NCI-H2227 (cell line): ENCODE measurements around the gene ZCCHC4.

ENCODE experiments used
- DNase-seq: peaks from one replicate; lab custom pipeline; 2025; ENCODE audit not compliant: unreplicated experiment; lab: John Stamatoyannopoulos, UW

Gene ZCCHC4

DNA sequence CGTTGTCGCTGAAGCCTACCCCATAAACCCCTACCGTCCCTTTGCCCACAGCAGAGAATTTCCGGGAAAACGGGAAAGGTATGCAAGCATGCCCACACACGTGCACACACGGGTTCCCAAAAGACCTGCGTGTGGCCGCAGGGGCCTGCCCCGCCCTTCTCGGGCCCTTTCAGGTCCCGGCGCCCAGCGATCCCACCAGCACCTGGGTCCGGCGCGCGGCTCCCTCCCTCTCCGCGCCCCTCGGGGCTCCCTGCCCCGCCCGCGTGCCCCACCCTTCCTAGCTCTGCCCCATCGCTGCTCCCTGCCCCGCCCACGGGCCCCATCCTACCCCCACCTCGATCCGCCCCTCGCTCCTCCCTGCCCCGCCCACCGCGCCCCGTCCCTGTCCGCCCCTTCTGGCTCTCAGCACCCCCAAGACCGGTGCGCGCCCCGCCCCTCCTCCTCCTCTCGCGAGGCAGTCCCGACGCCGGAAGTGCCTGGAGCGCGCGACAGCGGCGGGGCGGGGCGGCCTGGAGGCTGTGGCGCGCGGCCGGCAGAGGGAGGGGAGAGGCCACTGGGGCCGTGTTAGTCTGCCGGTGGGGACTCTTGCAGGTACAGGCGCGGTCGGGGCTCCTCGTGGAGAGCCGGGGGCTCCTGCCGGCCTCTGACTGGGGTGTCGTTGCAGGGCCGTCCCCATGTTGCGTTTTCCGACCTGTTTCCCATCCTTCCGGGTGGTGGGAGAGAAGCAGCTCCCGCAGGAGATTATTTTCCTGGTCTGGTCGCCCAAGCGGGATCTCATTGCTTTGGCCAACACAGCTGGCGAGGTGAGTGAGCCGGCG is 64.4 kb downstream of the ZCCHC4 start, which contains the start of gene ANAPC4:
Gene ANAPC4 (plus strand): TSS at position 510 of the 818 bp plus-strand sequence. CDS start 165 bp downstream, at position 675.
- peak; percentile 91 for DNase-seq

DNA sequence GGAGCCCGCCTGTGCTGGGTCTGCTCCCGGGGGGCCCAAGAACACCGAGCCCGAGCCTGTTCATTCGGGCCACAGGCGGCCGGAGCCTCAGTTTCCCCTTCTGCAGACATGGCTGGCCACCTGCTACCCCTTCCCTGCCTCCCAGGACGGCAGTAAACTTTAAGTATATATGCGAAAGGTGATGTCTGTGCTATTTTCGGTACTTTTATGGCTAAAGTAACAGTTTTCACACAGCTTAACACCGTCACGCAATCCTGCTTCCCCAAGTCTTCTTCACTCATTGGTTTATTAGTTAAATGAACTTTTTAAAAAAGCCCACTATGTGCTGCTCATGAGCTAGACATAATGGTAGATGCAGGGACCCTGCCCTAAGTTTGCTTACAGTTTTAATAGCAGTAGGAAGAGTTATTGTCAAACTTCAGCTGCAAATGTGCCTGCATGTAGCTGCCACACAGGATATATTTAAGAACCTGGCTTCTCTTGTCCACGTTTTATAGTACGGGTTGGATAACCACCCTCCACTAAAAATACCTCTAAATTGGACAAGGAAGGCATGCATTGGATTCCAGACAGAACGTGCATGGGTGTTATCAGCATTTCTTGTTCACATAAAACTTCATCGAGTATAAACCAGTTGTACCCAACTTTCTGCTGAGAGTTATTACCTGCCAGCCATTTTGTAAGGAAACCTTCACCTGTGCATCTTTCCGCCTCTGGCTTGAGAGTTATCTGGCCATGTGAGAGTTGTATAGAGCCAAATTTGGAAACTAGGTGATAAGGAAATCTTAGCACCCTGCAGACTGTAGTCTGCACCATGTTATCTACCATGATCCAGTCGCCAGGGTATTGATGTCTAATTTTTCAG is 65.2 kb downstream of the ZCCHC4 start:
- no peak for DNase-seq

DNA sequence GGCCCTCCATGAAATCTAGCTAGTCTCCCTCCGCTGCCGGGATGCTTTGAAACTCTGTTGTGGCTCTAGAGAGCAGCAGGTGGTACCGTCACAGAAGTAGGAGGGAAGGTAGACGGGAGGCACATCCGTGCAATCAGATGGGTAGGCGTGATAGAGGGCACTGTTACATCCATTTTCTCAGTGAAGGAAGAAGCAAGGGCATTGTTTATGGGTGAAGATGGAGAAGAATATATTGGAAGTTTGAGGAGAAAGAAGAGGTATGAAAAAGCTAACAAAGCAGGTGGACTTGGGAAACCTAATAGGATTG is 65.8 kb downstream of the ZCCHC4 start:
- DNase-seq = no peak

DNA sequence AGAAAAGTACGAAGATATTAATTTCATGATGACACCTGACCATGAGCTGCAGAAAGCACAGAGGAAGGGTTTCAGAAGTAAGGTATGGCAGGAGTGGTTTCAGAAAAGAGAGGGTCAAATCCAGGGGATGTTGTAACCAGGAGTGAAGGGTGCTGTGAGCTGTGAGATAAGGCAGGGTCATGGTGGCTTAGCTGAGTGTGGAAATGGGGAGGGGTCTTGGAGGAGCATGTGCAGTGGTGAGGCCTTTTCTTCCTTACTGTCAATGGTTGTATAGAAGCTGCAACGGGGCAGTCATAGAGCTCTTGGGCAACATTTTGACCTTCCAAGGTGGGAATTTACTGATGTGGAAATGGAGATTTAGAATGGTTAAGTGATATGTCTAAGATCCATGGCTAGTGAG is 67.0 kb downstream of the ZCCHC4 start:
- no peak for DNase-seq

DNA sequence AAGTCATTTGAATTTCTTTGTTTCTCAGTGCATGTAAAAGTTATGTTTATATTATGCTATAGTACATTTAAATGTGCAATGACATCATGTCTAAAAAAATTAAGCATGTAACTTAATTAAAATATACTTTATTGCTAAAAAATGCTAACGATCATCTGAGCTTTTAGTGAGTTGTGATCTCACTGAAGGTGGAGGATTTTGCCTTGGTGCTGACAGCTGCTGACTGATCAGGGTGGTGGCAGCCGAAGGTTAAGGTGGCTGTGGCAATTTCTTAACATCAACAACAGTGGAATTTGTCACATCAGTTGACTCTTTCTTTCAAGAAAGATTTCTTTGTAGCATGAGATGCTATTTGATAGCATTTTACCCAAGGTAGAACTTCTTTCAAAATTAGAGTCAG is 71.1 kb downstream of the ZCCHC4 start:
- DNase-seq = no peak

DNA sequence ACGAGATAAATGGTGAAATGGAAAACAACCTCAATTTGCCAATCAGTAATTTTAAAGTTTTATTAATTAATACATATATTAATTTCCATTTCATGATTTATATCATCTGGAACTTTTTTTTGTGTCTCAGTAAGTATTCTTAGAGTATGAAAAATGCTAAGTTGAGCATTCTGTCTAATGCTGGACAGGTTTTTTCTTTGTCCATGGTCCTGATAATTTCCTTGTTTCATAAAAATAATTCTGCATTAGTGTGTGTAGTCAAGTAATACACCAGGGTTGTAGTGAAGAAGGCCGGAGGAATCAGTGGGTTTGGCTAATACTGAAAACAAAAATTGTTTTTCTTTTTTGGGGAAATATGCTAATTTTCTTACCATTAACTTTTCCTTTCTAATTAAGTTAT is 74.4 kb downstream of the ZCCHC4 start:
- no peak for DNase-seq

DNA sequence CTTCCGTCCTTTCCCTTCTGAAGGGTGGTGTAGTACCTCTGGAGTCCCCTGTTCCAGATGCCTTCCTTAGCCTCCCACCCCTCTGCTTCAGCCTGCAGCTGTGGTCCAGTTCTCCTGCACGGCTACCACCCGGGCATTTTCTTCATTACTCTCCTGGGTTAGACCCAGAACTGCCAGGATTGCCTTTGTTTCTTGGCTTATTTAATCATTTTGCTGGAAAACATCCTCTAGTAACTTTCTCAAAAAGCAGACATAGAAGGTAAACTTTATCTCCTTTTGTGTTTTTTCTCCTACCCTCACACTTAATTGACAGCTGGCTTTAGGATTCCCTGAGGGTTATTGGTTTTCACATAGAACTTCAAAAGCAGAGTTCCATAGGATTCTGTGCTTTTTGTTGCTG is 84.7 kb downstream of the ZCCHC4 start:
- DNase-seq = no peak

DNA sequence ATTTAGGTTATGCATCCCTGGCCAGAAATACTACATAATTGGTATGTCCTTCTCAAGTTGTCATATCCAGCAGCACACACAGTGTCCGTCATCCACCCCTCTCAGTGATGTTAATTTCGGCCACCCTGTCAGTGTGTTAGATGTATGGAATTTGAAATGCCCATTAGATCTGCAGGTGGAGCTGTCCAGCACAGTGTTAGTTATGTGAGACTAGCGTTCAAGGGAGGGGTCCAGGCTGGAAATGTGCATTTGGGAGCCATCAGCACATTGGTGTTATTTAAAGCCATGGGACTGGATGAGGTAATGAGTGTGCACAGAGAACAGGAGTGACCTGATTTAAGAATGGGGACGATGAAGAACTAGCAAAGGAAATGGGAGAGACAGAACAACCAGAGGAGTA is 86.9 kb downstream of the ZCCHC4 start:
- DNase-seq = no peak

DNA sequence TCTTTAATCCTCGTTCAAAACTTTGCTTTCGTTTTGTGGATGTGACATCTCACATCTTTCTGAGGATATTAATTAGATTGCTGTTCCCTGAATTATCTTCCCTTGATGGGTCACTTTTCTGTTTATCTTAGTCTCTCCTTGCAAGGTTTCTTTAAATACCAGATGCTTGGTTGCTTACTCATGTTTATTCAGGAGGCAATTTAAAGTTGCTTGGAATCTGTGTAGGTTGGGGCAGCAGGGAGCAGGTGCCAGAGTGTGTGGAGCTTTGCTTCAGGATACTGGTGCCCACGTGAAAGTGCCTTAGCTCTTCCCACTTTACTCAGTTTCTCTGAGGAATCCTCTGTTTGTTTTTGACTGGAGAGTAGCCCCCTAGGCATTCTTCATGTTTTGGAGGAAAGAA is 88.5 kb downstream of the ZCCHC4 start:
- no peak for DNase-seq

DNA sequence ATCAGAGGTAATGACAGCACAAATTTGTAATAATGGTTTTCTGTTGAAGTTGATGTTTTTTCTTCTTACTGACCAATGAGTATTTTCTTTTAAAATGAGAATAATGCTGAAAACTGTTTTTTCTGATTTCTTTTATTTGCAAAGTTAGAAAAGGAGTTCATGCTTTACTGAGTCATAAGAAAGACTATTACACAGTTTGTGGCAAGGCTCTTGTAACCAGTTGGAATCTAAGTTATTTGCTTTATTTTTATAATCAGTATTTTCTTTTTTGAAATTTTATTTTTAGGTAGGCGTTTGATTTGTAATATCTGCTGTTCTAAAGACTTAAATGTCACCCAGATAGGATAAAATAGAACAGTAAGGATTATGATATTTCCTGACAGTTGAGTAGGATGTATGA is 89.9 kb downstream of the ZCCHC4 start:
- DNase-seq = no peak

DNA sequence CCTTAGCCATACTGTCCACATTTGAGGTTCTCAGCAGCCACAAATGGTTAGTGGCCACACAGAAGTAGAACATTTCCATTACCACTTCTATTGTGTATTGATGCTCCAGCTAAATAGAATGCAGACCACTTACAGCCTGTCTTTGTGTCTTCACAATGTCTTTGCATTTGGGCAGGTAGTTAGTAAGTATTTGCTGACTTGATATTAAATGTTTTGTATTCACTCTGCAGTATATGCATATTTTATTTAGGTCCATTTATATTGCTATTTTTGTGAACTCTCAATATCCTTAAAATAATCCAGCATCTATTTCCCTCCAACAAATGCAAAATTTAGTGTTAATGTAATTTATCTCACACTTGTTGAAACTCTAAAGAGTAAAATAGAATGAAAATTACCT is 91.1 kb downstream of the ZCCHC4 start:
- DNase-seq = no peak

DNA sequence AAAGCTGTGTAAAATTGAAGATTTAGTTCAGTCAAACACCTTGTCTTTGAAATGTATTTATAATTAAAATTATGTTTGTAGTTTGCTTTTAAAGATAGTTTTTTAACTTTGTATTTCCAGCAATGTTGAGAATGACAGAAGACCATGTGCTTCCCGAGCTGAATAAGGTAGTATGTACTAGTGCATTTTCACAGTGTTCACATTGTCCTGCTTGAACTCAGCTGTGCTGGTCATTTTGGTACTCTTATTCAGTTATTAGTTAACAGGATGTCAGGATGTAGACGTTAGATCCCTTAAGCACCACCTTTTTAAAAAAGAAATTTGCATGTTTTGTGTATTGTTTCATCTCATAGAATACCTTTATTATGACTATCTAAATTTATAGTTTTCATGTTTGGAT is 92.9 kb downstream of the ZCCHC4 start:
- DNase-seq = no peak

DNA sequence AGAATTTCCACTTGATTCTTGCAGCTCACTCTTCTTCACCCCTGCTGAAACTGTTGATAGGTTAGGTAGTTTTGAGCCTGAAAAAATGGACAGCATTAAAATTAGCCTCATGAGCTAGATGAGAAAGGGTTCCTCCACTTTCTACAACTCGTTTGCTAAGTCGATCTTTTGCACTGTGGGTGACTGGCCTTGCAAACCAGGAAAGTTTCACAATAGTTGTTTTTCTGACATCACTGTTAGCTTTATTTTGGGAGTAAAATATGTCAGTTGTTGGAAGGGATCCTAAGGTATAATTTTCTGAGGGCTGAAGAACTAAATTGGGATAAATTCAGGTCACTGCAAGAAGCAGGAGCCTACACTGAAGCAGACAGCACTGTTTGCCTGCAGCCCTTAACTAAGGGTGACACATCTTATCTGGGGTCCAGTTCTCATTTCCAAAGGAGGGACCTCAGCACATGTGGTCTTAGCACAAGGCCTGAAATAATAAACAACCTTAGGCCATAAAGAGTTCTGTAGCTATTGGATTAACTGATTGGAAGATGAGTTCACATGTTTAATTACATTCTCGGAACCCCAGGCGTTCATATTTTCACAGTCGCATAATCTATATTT is 93.6 kb downstream of the ZCCHC4 start:
- no peak for DNase-seq

DNA sequence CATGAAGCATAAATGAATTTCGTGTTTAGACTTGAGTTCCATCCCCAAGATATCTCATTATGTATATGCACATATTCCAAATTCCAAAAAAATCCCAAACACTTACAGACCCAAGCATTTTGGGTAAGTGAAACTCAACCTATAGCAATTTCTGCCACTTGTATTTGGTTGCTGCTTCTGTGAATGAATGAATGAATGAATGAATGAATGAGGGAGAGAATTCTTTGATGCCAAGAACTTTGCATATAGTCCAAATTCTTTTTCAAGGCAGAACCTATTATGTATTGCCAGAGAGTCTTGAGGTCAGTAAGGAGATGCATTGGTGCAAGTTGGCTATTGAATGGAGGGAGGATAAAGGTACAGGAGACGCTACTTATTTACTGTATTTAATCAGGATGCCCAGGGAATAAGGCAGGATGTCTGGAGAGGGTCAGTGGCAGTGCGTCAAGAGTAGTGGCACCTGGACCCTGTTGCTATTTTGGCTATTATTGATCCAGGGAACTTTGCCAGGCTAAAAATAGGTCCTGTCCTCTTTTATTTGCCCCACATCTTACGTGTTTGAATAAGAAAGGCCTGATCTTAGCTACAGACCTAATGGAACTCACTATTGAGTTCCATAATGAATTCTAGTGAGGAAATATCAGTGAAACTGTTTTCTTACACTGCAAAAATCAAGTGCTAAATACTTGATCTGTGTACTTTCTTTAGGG is 98.4 kb downstream of the ZCCHC4 start:
- no peak for DNase-seq

DNA sequence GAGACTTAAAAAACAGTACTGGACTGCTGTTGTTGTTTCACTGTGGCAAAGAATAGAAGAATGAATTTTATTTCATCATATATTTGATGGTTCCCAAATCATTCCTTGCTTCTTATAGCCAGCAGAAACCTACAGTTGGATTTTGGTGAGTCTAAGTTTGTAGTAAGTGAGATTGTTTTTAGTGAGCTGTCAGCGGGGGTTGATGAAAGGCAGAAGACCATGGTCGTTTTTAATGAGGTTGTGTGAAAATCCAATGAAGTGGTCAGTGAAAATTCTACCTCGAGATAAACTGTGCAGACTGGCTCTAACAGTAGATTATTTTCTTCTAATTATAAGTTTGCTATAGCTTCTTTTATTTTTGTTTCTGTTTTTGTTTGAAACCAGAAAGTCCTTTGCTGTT is 100.7 kb downstream of the ZCCHC4 start:
- no peak for DNase-seq

DNA sequence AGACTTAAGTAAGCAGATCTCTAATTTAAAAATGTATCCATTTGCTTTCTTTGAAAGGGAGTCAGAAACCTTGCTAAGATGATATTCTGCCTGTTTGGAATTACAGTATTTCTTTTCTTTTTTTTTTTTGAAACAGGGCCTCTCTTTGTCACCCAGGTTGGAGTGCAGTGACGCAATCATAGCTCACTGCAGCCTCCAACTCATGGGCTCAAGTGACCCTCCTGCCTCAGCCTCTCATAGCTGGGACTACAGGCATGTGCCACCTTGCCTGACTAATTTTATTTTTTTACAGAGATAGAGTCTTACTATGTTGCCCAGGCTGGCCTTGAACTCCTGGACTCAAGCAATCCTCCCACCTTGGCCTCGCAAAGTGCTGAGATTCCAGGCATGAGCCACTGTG is 104.4 kb downstream of the ZCCHC4 start:
- no peak for DNase-seq
